Esophagus muscularis mucosa (tissue), 4 donors: ENCODE results near the gene CFD. TPM values are rescaled to one million over a fixed set of nuclear protein-coding genes. Genes with fewer than 3 reads are reported as not detected.

Source experiments
- DNase-seq: peaks from one replicate; pipeline ENCODE4 v3.0.0-alpha.2; 2017; ENCODE audit errors: extremely low spot score
- H3K27ac ChIP-seq, 4 donors: fragments of 200-600 bp; sonication (generic); replicated peaks in 1 of 4; 1 replicate in 3 of 4; 2 replicates in 1 of 4; pipeline ENCODE4 v1.5.1; 2016 to 2019; ENCODE audit warnings: mild to moderate bottlenecking in 1 of 4
- H3K27me3 ChIP-seq, 4 donors: fragments of 200-600 bp; sonication (generic); one replicate each; pipeline versions ENCODE4 v1.5.1 to v1.6.0; 2016 to 2019
- H3K36me3 ChIP-seq, 4 donors: fragments of 200-600 bp; sonication (generic); one replicate each; pipeline ENCODE4 v1.5.1; 2016 to 2019
- H3K4me1 ChIP-seq, 4 donors: fragments of 200-600 bp; sonication (generic); one replicate each; pipeline ENCODE4 v1.5.1; 2016 to 2019
- H3K4me3 ChIP-seq, 4 donors: fragments of 200-600 bp; sonication (generic); 1 replicate in 2 of 4; 2 replicates in 2 of 4; pipeline ENCODE4 v1.5.1; 2016 to 2019; ENCODE audit warnings: mild to moderate bottlenecking in 4 of 4, moderate library complexity in 1 of 4
- H3K9me3 ChIP-seq, 4 donors: fragments of 200-600 bp; sonication (generic); 1 replicate in 3 of 4; 2 replicates in 1 of 4; pipeline ENCODE4 v1.5.1; 2016 to 2019
- EP300 ChIP-seq: sonication (generic); formaldehyde crosslinking; IDR thresholded peaks from one replicate; pipeline ENCODE4 v1.6.1; 2017; ENCODE audit warnings: antibody characterized with exemption
- POLR2A ChIP-seq: fragments of 450-650 bp; IDR thresholded peaks from one replicate; pipeline ENCODE4 v1.6.1; 2017; ENCODE audit warnings: antibody characterized with exemption, moderate library complexity, mild to moderate bottlenecking, low read depth
- POLR2AphosphoS5 ChIP-seq, 2 donors: sonication (generic); formaldehyde crosslinking; IDR thresholded peaks; one replicate each; pipeline ENCODE4 v1.6.1; 2017; ENCODE audit warnings: antibody characterized with exemption in 2 of 2
- WGBS: methylation state at CpG from one replicate; pipeline ENCODE4 v1.1.5; 2018; 5-methylcytosine and 5-hydroxymethylcytosine counted together
- intact Hi-C: fragments of 100-400 bp; cut with DNase I; formaldehyde crosslinking; loops from one replicate; pipeline ENCODE4 v1.15.1; 2023
- total RNA-seq, 4 donors: library from RNA; depleted of rRNA; stranded (reverse); fragments of >200 nt; gene quantifications; one replicate each; pipeline versions ENCODE4 v1.1.0 to v1.2.1, GENCODE V29; 2016
- TF ChIP-seq, protein P1 (sequence below), 3 experiments: fragments of 200-600 bp in 2 of 3; fragments of 450-650 bp in 1 of 3; sonication (generic) in 2 of 3; IDR thresholded peaks; one replicate each; pipeline ENCODE4 v1.5.1; 2017 to 2019; ENCODE audit warnings: antibody characterized with exemption in 3 of 3, mild to moderate bottlenecking in 2 of 3, moderate library complexity in 1 of 3

CFD gene
- total RNA-seq, 4 donors from 2014 or later = 298 to 1,068 (median 643) TPM

- intact Hi-C loops = no loop called here
- Histone ChIP-seq H3K27ac (no peak overlapping the region), H3K9me3 (no peaks in the 10 kb centered on the region), H3K27me3 (no peaks in the 10 kb centered on the region), H3K4me1 (peaks cover 0 to 13% (median 7%) of the 10 kb centered on the region in 4 donors), H3K4me3 (no peak overlapping the region), H3K36me3 (peaks cover 18 to 48% (median 31%) of the 10 kb centered on the region in 4 donors)
- TF ChIP-seq POLR2AphosphoS5 (IDR thresholded peaks at IDR 0.05) = no peak
- TF ChIP-seq EP300 = no peak
- no peak for TF ChIP-seq POLR2A
- TF ChIP-seq, protein P1, sequence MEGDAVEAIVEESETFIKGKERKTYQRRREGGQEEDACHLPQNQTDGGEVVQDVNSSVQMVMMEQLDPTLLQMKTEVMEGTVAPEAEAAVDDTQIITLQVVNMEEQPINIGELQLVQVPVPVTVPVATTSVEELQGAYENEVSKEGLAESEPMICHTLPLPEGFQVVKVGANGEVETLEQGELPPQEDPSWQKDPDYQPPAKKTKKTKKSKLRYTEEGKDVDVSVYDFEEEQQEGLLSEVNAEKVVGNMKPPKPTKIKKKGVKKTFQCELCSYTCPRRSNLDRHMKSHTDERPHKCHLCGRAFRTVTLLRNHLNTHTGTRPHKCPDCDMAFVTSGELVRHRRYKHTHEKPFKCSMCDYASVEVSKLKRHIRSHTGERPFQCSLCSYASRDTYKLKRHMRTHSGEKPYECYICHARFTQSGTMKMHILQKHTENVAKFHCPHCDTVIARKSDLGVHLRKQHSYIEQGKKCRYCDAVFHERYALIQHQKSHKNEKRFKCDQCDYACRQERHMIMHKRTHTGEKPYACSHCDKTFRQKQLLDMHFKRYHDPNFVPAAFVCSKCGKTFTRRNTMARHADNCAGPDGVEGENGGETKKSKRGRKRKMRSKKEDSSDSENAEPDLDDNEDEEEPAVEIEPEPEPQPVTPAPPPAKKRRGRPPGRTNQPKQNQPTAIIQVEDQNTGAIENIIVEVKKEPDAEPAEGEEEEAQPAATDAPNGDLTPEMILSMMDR (IDR thresholded peaks at IDR 0.05) = no peak
- DNase-seq = no peak
- 87% methylated on average over 21 of the region's 32 CpGs for WGBS
Measured at GRCh38 chr19:899336-900042, 40.0 kb downstream of the CFD start.

DNA sequence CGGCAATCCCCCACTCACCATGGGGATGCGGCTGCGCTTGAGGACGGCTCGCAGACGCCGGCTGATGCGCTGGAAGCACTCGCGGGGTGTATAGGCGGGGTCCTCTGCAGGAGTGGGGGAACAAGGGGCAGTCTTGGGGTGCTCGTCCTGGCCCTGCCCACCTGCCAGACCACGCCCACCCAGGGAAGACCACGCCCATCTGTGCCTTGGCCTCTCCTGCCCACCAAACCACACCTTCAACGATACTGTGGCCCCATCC, 40.5 kb downstream of the CFD start:
- no peaks in the 10 kb centered on the region for H3K9me3 ChIP-seq
- no peak overlapping the region for H3K4me3 ChIP-seq
- 92% methylated on average over 15 of the region's 15 CpGs for WGBS
- DNase-seq = no peak
- peaks cover 18 to 48% (median 31%) of the 10 kb centered on the region in 4 donors for H3K36me3 ChIP-seq
- intact Hi-C loops = no loop called here
- no peak overlapping the region for H3K27ac ChIP-seq
- TF ChIP-seq, protein P1 (IDR thresholded peaks at IDR 0.05) = no peak
- TF ChIP-seq POLR2A (no peak), EP300 (no peak), POLR2AphosphoS5 (IDR thresholded peaks at IDR 0.05) (no peak)
- no peaks in the 10 kb centered on the region for H3K27me3 ChIP-seq
- peaks cover 0 to 13% (median 7%) of the 10 kb centered on the region in 4 donors for H3K4me1 ChIP-seq

DNA sequence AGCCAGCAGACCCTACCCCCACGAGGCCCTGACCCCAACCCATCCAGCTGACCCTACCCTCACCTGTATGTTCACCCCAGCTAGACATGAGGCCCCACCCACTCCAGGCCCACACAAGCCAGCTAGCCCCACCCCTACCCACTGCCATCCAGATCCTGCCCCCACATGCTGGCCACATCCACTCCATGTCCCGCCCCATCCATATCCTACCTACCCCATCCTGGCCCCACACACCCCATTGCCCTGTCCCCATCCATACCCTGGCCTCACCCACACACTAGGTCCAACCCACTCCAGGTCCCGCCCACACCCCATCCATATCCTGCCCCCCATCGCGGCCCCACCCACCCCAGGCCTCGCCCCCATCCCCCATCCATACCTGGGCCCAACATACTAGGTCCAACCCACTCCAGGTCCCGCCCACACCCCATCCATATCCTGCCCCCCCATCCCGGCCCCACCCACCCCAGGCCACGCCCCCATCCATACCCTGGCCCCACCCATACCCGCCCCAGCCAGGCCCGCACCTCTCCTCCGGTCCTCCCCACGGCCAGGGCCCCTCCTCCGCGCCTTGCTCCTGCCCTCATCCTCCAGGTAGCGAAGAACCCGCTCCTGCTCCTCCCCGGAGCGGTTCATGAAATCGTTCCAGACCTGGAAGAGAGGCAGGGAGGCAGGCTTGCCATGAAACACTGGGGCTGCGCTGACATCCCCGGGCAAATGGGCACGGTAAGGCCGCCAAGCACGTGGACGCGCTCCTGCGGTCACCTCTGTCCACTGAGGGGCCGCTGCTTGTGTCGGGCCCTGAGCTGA, 41.0 kb downstream of the CFD start:
- Histone ChIP-seq H3K4me3 (no peak overlapping the region), H3K27me3 (no peaks in the 10 kb centered on the region), H3K4me1 (peaks cover 0 to 13% (median 7%) of the 10 kb centered on the region in 4 donors), H3K27ac (no peak overlapping the region), H3K36me3 (peaks cover 18 to 48% (median 31%) of the 10 kb centered on the region in 4 donors), H3K9me3 (no peaks in the 10 kb centered on the region)
- no peak for DNase-seq
- WGBS = 87% methylated on average over 29 of the region's 30 CpGs
- intact Hi-C loops = no loop called here
- no peak for TF ChIP-seq EP300
- no peak for TF ChIP-seq POLR2AphosphoS5 (IDR thresholded peaks at IDR 0.05)
- TF ChIP-seq, protein P1 (IDR thresholded peaks at IDR 0.05) = no peak
- no peak for TF ChIP-seq POLR2A

DNA sequence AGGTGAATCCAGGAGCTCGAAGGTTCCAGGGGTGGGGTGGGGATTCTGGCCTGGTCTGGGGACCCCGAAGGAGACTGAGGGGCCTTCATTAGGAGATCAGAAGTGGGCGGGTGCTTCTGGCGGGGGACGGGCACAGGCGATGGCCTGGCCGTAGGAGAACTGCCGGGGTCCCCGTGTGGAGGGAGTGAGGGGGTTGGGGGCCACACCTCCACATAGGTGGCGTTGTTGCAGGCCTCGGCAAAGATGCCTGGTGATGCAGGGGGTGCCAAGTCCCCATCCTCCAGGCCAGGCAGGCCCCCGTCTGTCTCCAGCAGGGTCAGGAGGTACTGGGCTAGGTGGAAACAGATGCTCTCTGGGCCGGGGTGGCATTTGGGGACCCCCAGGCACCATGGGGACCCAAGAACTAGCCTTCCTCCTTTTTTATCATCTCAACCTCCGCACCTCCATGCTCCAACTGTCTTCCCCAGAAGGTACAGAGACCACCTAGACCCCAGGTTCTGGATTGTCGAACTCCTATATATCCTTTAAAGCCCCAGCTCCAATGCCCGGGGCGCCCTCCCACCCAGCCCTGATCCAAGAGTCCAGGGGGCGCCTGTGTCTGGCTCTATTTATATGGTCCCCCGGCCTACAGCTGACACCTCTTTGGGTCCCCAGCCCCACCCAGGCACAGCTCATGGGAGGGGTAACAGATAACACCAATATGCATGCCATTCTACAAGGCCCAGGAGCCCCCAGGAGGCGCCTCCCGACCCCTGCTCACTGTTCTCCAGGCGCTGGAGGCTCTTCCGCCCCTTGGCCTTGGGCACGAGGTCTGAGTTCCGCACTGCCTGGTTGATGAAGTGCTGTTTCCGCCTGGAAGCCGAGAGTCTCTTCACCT, 42.0 kb downstream of the CFD start:
- H3K4me1 ChIP-seq = peaks cover 0 to 13% (median 7%) of the 10 kb centered on the region in 4 donors
- WGBS = 96% methylated on average over 26 of the region's 27 CpGs
- no peak overlapping the region for H3K27ac ChIP-seq
- peaks cover 18 to 46% (median 31%) of the 10 kb centered on the region in 4 donors for H3K36me3 ChIP-seq
- H3K9me3 ChIP-seq = no peaks in the 10 kb centered on the region
- DNase-seq = no peak
- no peak overlapping the region for H3K4me3 ChIP-seq
- intact Hi-C loops = no loop called here
- TF ChIP-seq POLR2AphosphoS5 (IDR thresholded peaks at IDR 0.05) (no peak), POLR2A (no peak), EP300 (no peak)
- TF ChIP-seq, protein P1 (IDR thresholded peaks at IDR 0.05) = no peak
- H3K27me3 ChIP-seq = no peaks in the 10 kb centered on the region
